OCI-LY7 (cell line): ENCODE results near the gene KIFC3. TPM values are rescaled to one million over a fixed set of nuclear protein-coding genes. Genes with fewer than 3 reads are reported as not detected.
"Not testable (repeated sequence)": the region's sequence is repeated elsewhere in the genome, so short reads cannot be mapped to it uniquely, and the experiment has no call there.

Experiments used
- BruUV-seq: library from RNA; stranded (reverse); fragments of 400-500 nt; replicated peaks from 2 replicates; lab custom pipeline; 2021; lab: Mats Ljungman, UMichigan
- CTCF ChIA-PET: fragments of 300-600 bp; sonication (Branson Sonifier 250); formaldehyde crosslinking; loops from one replicate; lab custom pipeline; 2022; ENCODE audit warnings: antibody characterized with exemption; ENCODE audit not compliant: unreplicated experiment; lab: Charles Lee
- POLR2A ChIA-PET: fragments of 300-600 bp; sonication (Branson Sonifier 250); formaldehyde crosslinking; loops from one replicate; lab custom pipeline; 2022; ENCODE audit warnings: antibody characterized with exemption; lab: Charles Lee
- DNase-seq: peaks from one replicate; pipeline ENCODE4 v3.0.0-alpha.2; 2015; ENCODE audit warnings: low spot score
- H2AFZ ChIP-seq: fragments of 200-600 bp; sonication (generic), shearing (Covaris generic); 2 replicates; pipeline ENCODE4 v1.6.1; 2014; ENCODE audit warnings: mild to moderate bottlenecking, antibody characterized with exemption, low read length, moderate library complexity
- H3K27ac ChIP-seq: fragments of 200-600 bp; sonication (generic); 2 replicates; pipeline ENCODE4 v1.5.1; 2014; ENCODE audit warnings: mixed run types, low read depth, mild to moderate bottlenecking, moderate library complexity, low read length, inconsistent platforms; ENCODE audit not compliant: poor library complexity, severe bottlenecking
- H3K36me3 ChIP-seq: fragments of 200-600 bp; sonication (generic); 2 replicates; pipeline ENCODE4 v1.6.1; 2014; ENCODE audit warnings: mild to moderate bottlenecking, antibody characterized with exemption, low read length, moderate library complexity, mixed read lengths; ENCODE audit not compliant: insufficient read depth
- H3K4me1 ChIP-seq: fragments of 200-600 bp; sonication (generic); 2 replicates; pipeline ENCODE4 v1.5.1; 2014; ENCODE audit warnings: mild to moderate bottlenecking, low read length; ENCODE audit not compliant: insufficient read depth, poor library complexity, severe bottlenecking
- H3K4me2 ChIP-seq: fragments of 200-600 bp; sonication (generic); 2 replicates; pipeline ENCODE4 v1.6.1; 2014; ENCODE audit warnings: mild to moderate bottlenecking, low read length
- H3K4me3 ChIP-seq: fragments of 200-600 bp; sonication (generic); 2 replicates; pipeline ENCODE4 v1.5.1; 2014; ENCODE audit warnings: mild to moderate bottlenecking, low read depth, low read length; ENCODE audit not compliant: poor library complexity, severe bottlenecking
- H3K79me2 ChIP-seq: fragments of 200-600 bp; sonication (generic); 2 replicates; pipeline ENCODE4 v1.6.1; 2016; ENCODE audit warnings: low read depth, mild to moderate bottlenecking, low read length, moderate library complexity, mixed read lengths; ENCODE audit not compliant: insufficient read depth
- H3K9me2 ChIP-seq: fragments of 200-600 bp; sonication (generic); 2 replicates; pipeline ENCODE4 v1.6.1; 2016; ENCODE audit warnings: mild to moderate bottlenecking, low read length, mixed read lengths; ENCODE audit not compliant: insufficient read depth
- H3K9me3 ChIP-seq: fragments of 200-600 bp; sonication (generic); 2 replicates; pipeline ENCODE4 v1.6.1; 2014; ENCODE audit warnings: mild to moderate bottlenecking, mixed run types, low read length, mixed read lengths
- H4K20me1 ChIP-seq: fragments of 200-600 bp; sonication (generic); 2 replicates; pipeline ENCODE4 v1.6.1; 2014; ENCODE audit warnings: mild to moderate bottlenecking, antibody characterized with exemption, low read length, moderate library complexity, mixed read lengths; ENCODE audit not compliant: insufficient read depth
- CTCF ChIP-seq: fragments of 200-600 bp; sonication (generic); conservative IDR thresholded peaks from 2 replicates; pipeline ENCODE4 v1.5.1; 2014; ENCODE audit warnings: mild to moderate bottlenecking, antibody characterized with exemption, low read length, moderate library complexity, mixed read lengths
- EZH2phosphoT487 ChIP-seq: fragments of 200-600 bp; sonication (generic); IDR thresholded peaks from 2 replicates; pipeline ENCODE4 v1.6.1; 2018; ENCODE audit warnings: low read depth, borderline replicate concordance, mild to moderate bottlenecking, mixed run types, antibody characterized with exemption, low read length, moderate library complexity, mixed read lengths
- intact Hi-C: fragments of 100-400 bp; cut with micrococcal nuclease; formaldehyde crosslinking; loops from one replicate; pipeline ENCODE4 v1.10.0; 2022; ENCODE audit not compliant: unreplicated experiment
- total RNA-seq, 2 experiments: library from RNA; depleted of rRNA in 1 of 2; stranded (reverse); fragments of >200 nt in 1 of 2; shearing (Covaris generic) in 1 of 2; gene quantifications; 2 replicates each; pipeline ENCODE4 v1.2.3, GENCODE V29; 2014 to 2022

The KIFC3 gene
- total RNA-seq, 2 experiments from 2014 or later: 0.61 TPM; not detected in 1

- CTCF ChIA-PET: no interaction called here
Measured at GRCh38 chr16:57783116-57783515, 19.2 kb downstream of the KIFC3 start.

GRCh38 chr16:57782607-57783055, 19.7 kb downstream of the KIFC3 start:
- H3K4me2 ChIP-seq, H3K9me2 ChIP-seq, intact Hi-C loops, H3K27ac ChIP-seq, BruUV-seq, POLR2A ChIA-PET, CTCF ChIA-PET, H3K9me3 ChIP-seq, H2AFZ ChIP-seq, H3K4me3 ChIP-seq, H4K20me1 ChIP-seq, H3K79me2 ChIP-seq, H3K4me1 ChIP-seq, DNase-seq, H3K36me3 ChIP-seq: not testable (repeated sequence)

More at GRCh38 chr16:57783116-57783515, 19.2 kb downstream of the KIFC3 start:
- no TSS peak for BruUV-seq
- H3K36me3 ChIP-seq: no peaks in the 10 kb centered on the region
- DNase-seq: no peak
- H3K9me2 ChIP-seq: no peaks in the 10 kb centered on the region
- intact Hi-C loops: no loop called here
- no peak overlapping the region for H3K4me2 ChIP-seq
- H2AFZ ChIP-seq: no peak overlapping the region
- POLR2A ChIA-PET: no interaction called here
- no peaks in the 10 kb centered on the region for H4K20me1 ChIP-seq
- H3K79me2 ChIP-seq: no peaks in the 10 kb centered on the region
- H3K4me3 ChIP-seq: no peak overlapping the region
- H3K27ac ChIP-seq: no peak overlapping the region
- no peaks in the 10 kb centered on the region for H3K4me1 ChIP-seq
- H3K9me3 ChIP-seq: no peaks in the 10 kb centered on the region
- TF ChIP-seq EZH2phosphoT487 (no peak), CTCF (no peak)

GRCh38 chr16:57781741-57782606, 20.3 kb downstream of the KIFC3 start:
- ChIA-PET POLR2A (no interaction called here), CTCF (no interaction called here)
- Histone ChIP-seq H3K9me2 (no peaks in the 10 kb centered on the region), H4K20me1 (no peaks in the 10 kb centered on the region), H3K79me2 (no peaks in the 10 kb centered on the region), H2AFZ (no peak overlapping the region), H3K4me3 (no peak overlapping the region), H3K9me3 (no peaks in the 10 kb centered on the region), H3K27ac (no peak overlapping the region), H3K36me3 (no peaks in the 10 kb centered on the region), H3K4me1 (no peaks in the 10 kb centered on the region), H3K4me2 (no peak overlapping the region)
- intact Hi-C loops: no loop called here
- no TSS peak for BruUV-seq
- TF ChIP-seq CTCF (no peak), EZH2phosphoT487 (no peak)
- DNase-seq: no peak
